HepG2 (cell line): ENCODE measurements around the gene ZNF581. TPM values are rescaled to one million over a fixed set of nuclear protein-coding genes. Genes with fewer than 3 reads are reported as not detected.

Experiments used
- AGO1 ChIP-seq: fragments of 200-400 bp; formaldehyde crosslinking; IDR thresholded peaks from 2 replicates; pipeline ENCODE4 v1.6.1; 2017; ENCODE audit warnings: mild to moderate bottlenecking, low read depth, low read length, moderate library complexity; ENCODE audit not compliant: poor library complexity, severe bottlenecking
- FOXA3 ChIP-seq: IDR thresholded peaks from 2 replicates; pipeline ENCODE4 v1.6.1; 2016; ENCODE audit warnings: missing genetic modification reagents, missing compliant biosample characterization
- FOXK1 ChIP-seq: sonication (generic); formaldehyde crosslinking; IDR thresholded peaks from 2 replicates; pipeline ENCODE4 v1.4.0; 2020; ENCODE audit warnings: low read depth, missing genetic modification reagents, borderline replicate concordance
- HMGA1 ChIP-seq: sonication (generic); formaldehyde crosslinking; conservative IDR thresholded peaks from 2 replicates; pipeline ENCODE4 v1.4.0; 2020; ENCODE audit warnings: missing genetic modification reagents
- KAT7 ChIP-seq: IDR thresholded peaks from 2 replicates; pipeline ENCODE4 v1.6.1; 2018; ENCODE audit warnings: borderline replicate concordance, missing compliant biosample characterization
- MEIS2 ChIP-seq: sonication (generic); formaldehyde crosslinking; IDR thresholded peaks from 2 replicates; pipeline ENCODE4 v1.9.0; 2021; ENCODE audit warnings: mild to moderate bottlenecking, missing genetic modification reagents
- PHF8 ChIP-seq: sonication (generic); formaldehyde crosslinking; IDR thresholded peaks from 2 replicates; pipeline ENCODE4 v1.5.0; 2020; ENCODE audit warnings: missing genetic modification reagents
- POLR2G ChIP-seq: fragments of 200-400 bp; formaldehyde crosslinking; IDR thresholded peaks from 2 replicates; pipeline ENCODE4 v1.6.1; 2018; ENCODE audit warnings: mild to moderate bottlenecking, low read depth, low read length, moderate library complexity
- SALL1 ChIP-seq: sonication (generic); formaldehyde crosslinking; IDR thresholded peaks from 2 replicates; pipeline ENCODE4 v1.8.0; 2022; ENCODE audit warnings: mild to moderate bottlenecking, missing genetic modification reagents
- TFDP1 ChIP-seq: IDR thresholded peaks from 2 replicates; pipeline ENCODE4 v1.6.1; 2016; ENCODE audit warnings: missing compliant biosample characterization, missing genetic modification reagents, borderline replicate concordance
- YEATS4 ChIP-seq: sonication (generic); formaldehyde crosslinking; IDR thresholded peaks from 2 replicates; pipeline ENCODE4 v1.4.0; 2020; ENCODE audit warnings: missing genetic modification reagents, borderline replicate concordance
- ZBTB1 ChIP-seq: sonication (generic); formaldehyde crosslinking; IDR thresholded peaks from 2 replicates; pipeline ENCODE4 v1.4.0; 2020; ENCODE audit warnings: missing genetic modification reagents, borderline replicate concordance
- ZNF318 ChIP-seq: sonication (generic); formaldehyde crosslinking; IDR thresholded peaks from 2 replicates; pipeline ENCODE4 v1.4.0; 2020; ENCODE audit warnings: mild to moderate bottlenecking, missing genetic modification reagents
- ZNF512B ChIP-seq: sonication (generic); formaldehyde crosslinking; IDR thresholded peaks from 2 replicates; pipeline ENCODE4 v1.5.1; 2020; ENCODE audit warnings: missing genetic modification reagents, mild to moderate bottlenecking, borderline replicate concordance
- ZNF614 ChIP-seq: IDR thresholded peaks from 2 replicates; pipeline ENCODE4 v1.6.1; 2018; ENCODE audit warnings: missing biosample characterization, missing genetic modification reagents, inconsistent platforms, borderline replicate concordance
- ZSCAN31 ChIP-seq: sonication (generic); formaldehyde crosslinking; IDR thresholded peaks from 2 replicates; pipeline ENCODE4 v1.5.0; 2020; ENCODE audit warnings: low read depth, mild to moderate bottlenecking, missing genetic modification reagents
- polyA plus RNA-seq, 8 experiments: library from polyadenylated mRNA; depleted of rRNA in 3 of 8; stranded (reverse) in 7 of 8; unstranded in 1 of 8; fragments of >200 nt; fragmentation: Illumina TruSeq in 4 of 8; extraction: Trizol in 4 of 8; gene quantifications; 2 replicates each; pipeline versions ENCODE4 v1.2.1 to v1.2.3, GENCODE V29; 2011 to 2016; ENCODE audit warnings: low read depth in 4 of 8, missing spikeins in 1 of 8, mixed read lengths in 1 of 8; ENCODE audit not compliant: insufficient read depth in 1 of 8
- total RNA-seq, 5 experiments: library from RNA; depleted of rRNA; stranded (reverse); fragments of >200 nt; fragmentation: Illumina TruSeq; extraction: Trizol; gene quantifications; 2 replicates each; pipeline ENCODE4 v1.2.3, GENCODE V29; 2016; ENCODE audit warnings: low read depth in 1 of 5

ZNF581 gene
- total and polyA plus RNA-seq, 2 of the 13 experiments (the other 11 are each of a cell fraction or from before 2014, with no cell fraction given), result 19.6 to 49.5 TPM

DNA sequence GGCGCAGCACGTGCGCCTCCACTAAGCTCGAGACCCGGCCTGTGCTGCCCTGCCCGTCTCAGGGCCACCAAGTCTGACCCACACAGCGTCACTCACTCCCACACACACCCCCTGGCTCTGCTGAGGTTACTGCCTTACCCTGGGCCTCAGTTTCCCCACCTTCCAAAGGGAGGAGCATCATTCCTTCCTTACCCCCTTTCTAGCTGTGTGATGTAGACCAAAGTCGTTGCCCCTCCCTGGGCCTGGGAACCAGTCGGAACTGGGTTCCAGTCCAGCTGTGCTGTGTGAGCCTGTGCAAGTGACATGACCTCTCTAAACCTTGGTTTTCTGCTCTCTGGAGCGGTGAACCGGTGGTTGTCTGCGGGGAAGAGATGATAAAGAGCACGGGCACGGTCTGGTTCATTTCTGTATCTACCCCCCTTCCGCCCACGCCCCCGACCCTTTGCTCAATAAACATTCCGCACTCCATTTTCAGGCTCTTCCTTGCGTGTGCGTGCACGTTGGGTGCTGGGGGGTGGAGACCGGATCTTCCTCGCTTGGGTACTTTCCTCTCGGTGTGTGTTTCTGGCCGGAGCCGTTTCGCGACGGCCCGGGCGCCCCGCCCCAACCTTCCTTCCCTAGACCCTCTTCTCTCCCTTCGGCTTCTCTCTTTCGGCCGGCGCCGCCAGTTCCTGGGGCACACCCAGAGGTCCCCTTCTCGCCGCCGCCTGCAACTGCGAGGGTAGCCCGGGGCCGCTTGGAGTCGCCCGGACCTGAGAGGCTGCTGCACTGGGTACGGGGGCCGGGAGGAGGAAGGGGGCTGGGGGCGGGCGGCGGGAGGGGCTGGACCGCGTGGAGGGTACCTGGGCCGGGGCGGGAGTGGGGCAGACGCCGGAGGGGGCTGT lies at the start of gene ZNF581 (continued):
- peak; percentile 21; the same call in 1 of the 2 replicates for TF ChIP-seq MEIS2 (CRISPR knock-in tag)
- TF ChIP-seq TFDP1 (CRISPR knock-in tag), result peak; percentile 27; the same call in 1 of the 2 replicates
- peak; percentile 75 for TF ChIP-seq POLR2G
- TF ChIP-seq HMGA1, result no peak
- peak; percentile 83; the same call in 1 of the 2 replicates for TF ChIP-seq YEATS4 (CRISPR knock-in tag)
- TF ChIP-seq ZNF512B, result 0 out of 2 replicates have a peak, but pooled peaks have one; percentile 43
- TF ChIP-seq FOXK1 (CRISPR knock-in tag), result peak; percentile 41; the same call in 1 of the 2 replicates
- no peak for TF ChIP-seq ZBTB1 (CRISPR knock-in tag)
- peak; percentile 73 for TF ChIP-seq SALL1 (CRISPR knock-in tag)
- peak; percentile 37; the same call in 1 of the 2 replicates for TF ChIP-seq ZNF614 (CRISPR knock-in tag)
- TF ChIP-seq AGO1, result peak; percentile 95
- TF ChIP-seq ZNF318 (CRISPR knock-in tag), result peak; percentile 99
- 0 out of 2 replicates have a peak, but pooled peaks have one; percentile 58 for TF ChIP-seq ZSCAN31 (CRISPR knock-in tag)
- TF ChIP-seq KAT7 (CRISPR knock-in tag), result no peak; the same call in 1 of the 2 replicates
- 0 out of 2 replicates have a peak, but pooled peaks have one; percentile 26 for TF ChIP-seq FOXA3 (CRISPR knock-in tag)
- TF ChIP-seq PHF8, result peak; percentile 75
